ENCODE data around the gene STUB1.

STUB1 gene

GRCh38 chr16:679814-680624 is at the start of gene STUB1:
TSS of gene STUB1 (plus strand) at chr16:680410. CDS start at chr16:680526, 116 bp downstream.
- TF ChIP-seq CTCF (IDR thresholded peaks at IDR 0.05; ENCODE audit: low read depth, low read length) = no peak
- peak within 1 kb of the TSS; percentile 75 to 80 for H3K4me3 ChIP-seq (replicated peaks in 1 of 2; ENCODE audit: low read depth in 2 of 2, low read length in 2 of 2)
- peak; percentile 88 to 90 for DNase-seq (ENCODE audit: low read depth in 2 of 2)

- DNase-seq (ENCODE audit: low read depth in 2 of 2) = no peak
- no peak within 1 kb of the TSS for H3K4me3 ChIP-seq (replicated peaks in 1 of 2; ENCODE audit: low read depth in 2 of 2, low read length in 2 of 2)
- TF ChIP-seq CTCF (IDR thresholded peaks at IDR 0.05; ENCODE audit: low read depth, low read length) = no peak
Measured at GRCh38 chr16:630815-631405, 49.3 kb upstream of the STUB1 start, which contains the start of gene WFIKKN1. TSS of gene WFIKKN1 (plus strand) at chr16:630985. CDS start at chr16:631254, 269 bp downstream.

GRCh38 chr16:631808-632358 is 48.3 kb upstream of the STUB1 start:
- H3K4me3 ChIP-seq (replicated peaks in 1 of 2; ENCODE audit: low read depth in 2 of 2, low read length in 2 of 2) = no peak overlapping the region
- no peak for DNase-seq (ENCODE audit: low read depth in 2 of 2)
- TF ChIP-seq CTCF (IDR thresholded peaks at IDR 0.05; ENCODE audit: low read depth, low read length) = no peak

- TF ChIP-seq CTCF (IDR thresholded peaks at IDR 0.05; ENCODE audit: low read depth, low read length) = no peak
- no peak overlapping the region for H3K4me3 ChIP-seq (replicated peaks in 1 of 2; ENCODE audit: low read depth in 2 of 2, low read length in 2 of 2)
- DNase-seq (ENCODE audit: low read depth in 2 of 2) = no peak
Measured at GRCh38 chr16:632486-633335, 47.5 kb upstream of the STUB1 start.

GRCh38 chr16:633336-634050 is 46.7 kb upstream of the STUB1 start:
- no peak for TF ChIP-seq CTCF (IDR thresholded peaks at IDR 0.05; ENCODE audit: low read depth, low read length)
- no peak for DNase-seq (ENCODE audit: low read depth in 2 of 2)
- no peak overlapping the region for H3K4me3 ChIP-seq (replicated peaks in 1 of 2; ENCODE audit: low read depth in 2 of 2, low read length in 2 of 2)

Data from cardiac fibroblast (primary cell).